Measurements from ENCODE around the gene MFAP4.

DNA sequence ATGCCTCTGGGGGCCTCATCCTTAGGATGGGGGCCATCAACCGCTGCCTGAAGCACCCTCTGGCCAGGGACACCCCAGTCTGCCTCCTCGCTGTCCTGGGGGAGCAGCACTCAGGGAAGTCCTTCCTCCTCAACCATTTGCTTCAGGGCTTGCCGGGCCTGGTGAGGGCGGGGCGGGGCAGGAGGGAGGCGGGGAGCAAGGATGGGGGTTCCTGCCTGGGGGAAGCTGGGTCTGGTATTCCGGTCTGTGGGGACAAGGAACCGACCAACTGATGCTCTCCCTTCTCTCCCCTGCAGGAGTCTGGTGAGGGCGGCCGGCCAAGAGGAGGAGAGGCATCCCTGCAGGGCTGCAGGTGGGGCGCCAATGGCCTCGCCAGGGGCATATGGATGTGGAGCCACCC is 26.0 kb upstream of the MFAP4 start:
- TF ChIP-seq, protein P1, sequence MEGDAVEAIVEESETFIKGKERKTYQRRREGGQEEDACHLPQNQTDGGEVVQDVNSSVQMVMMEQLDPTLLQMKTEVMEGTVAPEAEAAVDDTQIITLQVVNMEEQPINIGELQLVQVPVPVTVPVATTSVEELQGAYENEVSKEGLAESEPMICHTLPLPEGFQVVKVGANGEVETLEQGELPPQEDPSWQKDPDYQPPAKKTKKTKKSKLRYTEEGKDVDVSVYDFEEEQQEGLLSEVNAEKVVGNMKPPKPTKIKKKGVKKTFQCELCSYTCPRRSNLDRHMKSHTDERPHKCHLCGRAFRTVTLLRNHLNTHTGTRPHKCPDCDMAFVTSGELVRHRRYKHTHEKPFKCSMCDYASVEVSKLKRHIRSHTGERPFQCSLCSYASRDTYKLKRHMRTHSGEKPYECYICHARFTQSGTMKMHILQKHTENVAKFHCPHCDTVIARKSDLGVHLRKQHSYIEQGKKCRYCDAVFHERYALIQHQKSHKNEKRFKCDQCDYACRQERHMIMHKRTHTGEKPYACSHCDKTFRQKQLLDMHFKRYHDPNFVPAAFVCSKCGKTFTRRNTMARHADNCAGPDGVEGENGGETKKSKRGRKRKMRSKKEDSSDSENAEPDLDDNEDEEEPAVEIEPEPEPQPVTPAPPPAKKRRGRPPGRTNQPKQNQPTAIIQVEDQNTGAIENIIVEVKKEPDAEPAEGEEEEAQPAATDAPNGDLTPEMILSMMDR (IDR thresholded peaks at IDR 0.05) = no peak
- TF ChIP-seq POLR2A (IDR thresholded peaks at IDR 0.05) = no peak
- no peak for TF ChIP-seq POLR2AphosphoS5 (IDR thresholded peaks at IDR 0.05)
